IMR-90 (cell line): Measurements from ENCODE around the gene P2RX3. TPM values are rescaled to one million over a fixed set of nuclear protein-coding genes. Genes with fewer than 3 reads are reported as not detected.

Experiments
- ATAC-seq: fragments of 200-7000 bp; cut with Tn5 transposase; 2 replicates; pipeline ENCODE4 v1.9.1; 2020; ENCODE audit warnings: low read depth, mild to moderate bottlenecking, moderate library complexity
- BruUV-seq: library from RNA; stranded (reverse); fragments of 400-500 nt; replicated peaks from 2 replicates; lab custom pipeline; 2021; lab: Mats Ljungman, UMichigan
- CTCF ChIA-PET: fragments of 300-600 bp; formaldehyde crosslinking; extraction: SDS; loops from one replicate; lab custom pipeline; 2021; ENCODE audit warnings: antibody characterized with exemption; lab: Yijun Ruan, JAX
- POLR2A ChIA-PET: fragments of 300-600 bp; sonication (Branson Sonifier 250); formaldehyde crosslinking; loops from one replicate; lab custom pipeline; 2022; ENCODE audit warnings: antibody characterized with exemption; ENCODE audit not compliant: unreplicated experiment; lab: Charles Lee
- DNase-seq: peaks from one replicate; pipeline ENCODE4 v3.0.0; 2013
- H2AFZ ChIP-seq: replicated peaks from 2 replicates; pipeline ENCODE3; 2013; ENCODE audit warnings: low read length, mild to moderate bottlenecking; ENCODE audit not compliant: poor library complexity
- H2AK5ac ChIP-seq: 2 replicates; pipeline ENCODE4 v1.6.1; 2013; ENCODE audit warnings: low read depth, low read length, inconsistent platforms
- H2AK9ac ChIP-seq: replicated peaks from 2 replicates; pipeline ENCODE3; 2013; ENCODE audit warnings: mild to moderate bottlenecking, low read depth, low read length, moderate library complexity; ENCODE audit not compliant: poor library complexity
- H2BK120ac ChIP-seq: 2 replicates; pipeline ENCODE4 v1.6.1; 2013; ENCODE audit warnings: low read depth, low read length, inconsistent platforms
- H2BK15ac ChIP-seq: 3 replicates; pipeline ENCODE4 v1.6.1; 2013; ENCODE audit warnings: low read depth, low read length, inconsistent platforms
- H2BK20ac ChIP-seq: 2 replicates; pipeline ENCODE4 v1.6.1; 2013; ENCODE audit warnings: low read depth, mild to moderate bottlenecking, inconsistent platforms, low read length, moderate library complexity
- H2BK5ac ChIP-seq: 2 replicates; pipeline ENCODE4 v1.6.1; 2013; ENCODE audit warnings: mild to moderate bottlenecking, low read depth, low read length, inconsistent platforms; ENCODE audit not compliant: poor library complexity, severe bottlenecking
- H3K14ac ChIP-seq: replicated peaks from 2 replicates; pipeline ENCODE4 v1.6.1; 2013; ENCODE audit warnings: low read depth, low read length, inconsistent platforms
- H3K18ac ChIP-seq: 2 replicates; pipeline ENCODE4 v1.6.1; 2013; ENCODE audit warnings: low read depth, low read length, control low read depth
- H3K23ac ChIP-seq: 2 replicates; pipeline ENCODE4 v1.6.1; 2013; ENCODE audit warnings: low read depth, low read length, inconsistent platforms
- H3K27ac ChIP-seq: 2 replicates; pipeline ENCODE4 v1.5.1; 2013; ENCODE audit warnings: mild to moderate bottlenecking, control low read depth, low read length; ENCODE audit not compliant: insufficient read depth
- H3K27me3 ChIP-seq: 2 replicates; pipeline ENCODE4 v1.6.1; 2013; ENCODE audit warnings: low read length; ENCODE audit not compliant: control insufficient read depth, insufficient read depth
- H3K36me3 ChIP-seq: 2 replicates; pipeline ENCODE4 v1.6.1; 2013; ENCODE audit warnings: low read length, mixed read lengths; ENCODE audit not compliant: control insufficient read depth, insufficient read depth
- H3K4ac ChIP-seq: 2 replicates; pipeline ENCODE4 v1.6.1; 2013; ENCODE audit warnings: low read depth, low read length, inconsistent platforms
- H3K4me1 ChIP-seq: 2 replicates; pipeline ENCODE4 v1.6.1; 2013; ENCODE audit warnings: low read length, mixed read lengths; ENCODE audit not compliant: control insufficient read depth, insufficient read depth
- H3K4me2 ChIP-seq: 2 replicates; pipeline ENCODE4 v1.6.1; 2013; ENCODE audit warnings: low read depth, mild to moderate bottlenecking, control low read depth, low read length, moderate library complexity
- H3K4me3 ChIP-seq: 2 replicates; pipeline ENCODE4 v1.5.1; 2013; ENCODE audit warnings: low read depth, mild to moderate bottlenecking, control low read depth, low read length, moderate library complexity; ENCODE audit not compliant: insufficient read depth
- H3K56ac ChIP-seq: 2 replicates; pipeline ENCODE4 v1.6.1; 2013; ENCODE audit warnings: low read length, inconsistent platforms; ENCODE audit not compliant: insufficient read depth; ENCODE audit errors: extremely low read depth
- H3K79me1 ChIP-seq, 2 experiments: 2 replicates each; pipeline ENCODE4 v1.6.1; 2013; ENCODE audit warnings: low read length in 2 of 2, inconsistent platforms in 1 of 2, low read depth in 1 of 2
- H3K9ac ChIP-seq: 2 replicates; pipeline ENCODE4 v1.6.1; 2013; ENCODE audit warnings: low read depth, low read length, control low read depth
- H3K9me1 ChIP-seq: 2 replicates; pipeline ENCODE4 v1.6.1; 2013; ENCODE audit warnings: low read length, inconsistent platforms; ENCODE audit not compliant: insufficient read depth
- H3K9me3 ChIP-seq: 2 replicates; pipeline ENCODE4 v1.6.1; 2013; ENCODE audit warnings: low read length; ENCODE audit not compliant: control insufficient read depth, insufficient read depth
- H4K20me1 ChIP-seq: 2 replicates; pipeline ENCODE4 v1.6.1; 2013; ENCODE audit warnings: low read length, inconsistent platforms; ENCODE audit not compliant: insufficient read depth
- H4K5ac ChIP-seq: 2 replicates; pipeline ENCODE4 v1.6.1; 2013; ENCODE audit warnings: mild to moderate bottlenecking, low read depth, low read length, control low read depth
- H4K8ac ChIP-seq, 2 experiments: 2 replicates each; pipeline ENCODE4 v1.6.1; 2013; ENCODE audit warnings: low read depth in 2 of 2, low read length in 2 of 2, control low read depth in 1 of 2, inconsistent platforms in 1 of 2
- H4K91ac ChIP-seq: 2 replicates; pipeline ENCODE4 v1.6.1; 2013; ENCODE audit warnings: low read depth, low read length, inconsistent platforms; ENCODE audit not compliant: insufficient read depth
- BHLHE40 ChIP-seq: fragments of 150-350 bp; IDR thresholded peaks from 2 replicates; pipeline ENCODE4 v1.6.1; 2016; ENCODE audit warnings: mild to moderate bottlenecking, low read depth, low read length
- CEBPB ChIP-seq: IDR thresholded peaks from 2 replicates; pipeline ENCODE4 v1.6.1; 2012; ENCODE audit warnings: low read depth, low read length, improper control_type of control experiment
- CTCF ChIP-seq: conservative IDR thresholded peaks from 2 replicates; pipeline ENCODE4 v1.5.1; 2012; ENCODE audit warnings: mild to moderate bottlenecking, low read depth, low read length, improper control_type of control experiment
- MAZ ChIP-seq: IDR thresholded peaks from 2 replicates; pipeline ENCODE4 v1.6.1; 2012; ENCODE audit warnings: low read depth, mild to moderate bottlenecking, low read length, improper control_type of control experiment, moderate library complexity, borderline replicate concordance
- MXI1 ChIP-seq: IDR thresholded peaks from 2 replicates; pipeline ENCODE4 v1.6.1; 2012; ENCODE audit warnings: low read depth, mild to moderate bottlenecking, low read length, moderate library complexity, borderline replicate concordance
- POLR2A ChIP-seq: IDR thresholded peaks from 2 replicates; pipeline ENCODE4 v1.6.1; 2012; ENCODE audit warnings: mild to moderate bottlenecking, low read depth, low read length
- RAD21 ChIP-seq: IDR thresholded peaks from 2 replicates; pipeline ENCODE4 v1.6.1; 2012; ENCODE audit warnings: low read length, improper control_type of control experiment
- RFX5 ChIP-seq: IDR thresholded peaks from 2 replicates; pipeline ENCODE4 v1.8.0; 2012; ENCODE audit warnings: low read depth, mild to moderate bottlenecking, low read length, moderate library complexity
- SMC3 ChIP-seq: fragments of 150-350 bp; IDR thresholded peaks from 2 replicates; pipeline ENCODE4 v1.6.1; 2016; ENCODE audit warnings: low read depth, mild to moderate bottlenecking, antibody characterized with exemption, low read length, moderate library complexity
- USF2 ChIP-seq: fragments of 150-350 bp; IDR thresholded peaks from 2 replicates; pipeline ENCODE4 v1.6.1; 2017; ENCODE audit warnings: mild to moderate bottlenecking, antibody characterized with exemption, low read length, low read depth
- WGBS, 2 experiments: methylation state at CpG; one replicate each; pipeline versions ENCODE4 v1.1.5 to v1.1.7; 2013; ENCODE audit warnings: missing lambda C conversion rate in 2 of 2; ENCODE audit not compliant: insufficient read length in 1 of 2; ENCODE audit errors: extremely low coverage in 2 of 2; 5-methylcytosine and 5-hydroxymethylcytosine counted together
- dilution Hi-C: fragments of 300-500 bp; cut with HindIII; formaldehyde crosslinking; loops from one replicate; pipeline ENCODE4 v1.14.3; 2018; ENCODE audit warnings: low sequenced_read_pairs; ENCODE audit not compliant: unreplicated experiment
- in situ Hi-C: fragments of 300-500 bp; cut with MboI; formaldehyde crosslinking; loops from 3 replicates; pipeline ENCODE4 v1.14.3; 2019; ENCODE audit warnings: low sequenced_read_pairs, inconsistent platforms, mixed read lengths
- intact Hi-C: fragments of 100-400 bp; cut with micrococcal nuclease; formaldehyde crosslinking; loops from 2 replicates; pipeline ENCODE4 v1.10.0; 2022
- polyA plus RNA-seq, 3 experiments: library from polyadenylated mRNA; depleted of rRNA; stranded (reverse); fragments of >200 nt; gene quantifications; 2 replicates each; pipeline ENCODE4 v1.2.3, GENCODE V29; 2012; ENCODE audit warnings: low replicate concordance in 1 of 3
- total RNA-seq: library from RNA; depleted of rRNA; stranded (reverse); fragments of >200 nt; gene quantifications from 2 replicates; pipeline ENCODE4 v1.2.3, GENCODE V29; 2012

The P2RX3 gene
- total and polyA plus RNA-seq, 2 of the 4 experiments (the other 2 are of a cell fraction), result not detected

GRCh38 chr11:57345555-57346211, 7.5 kb downstream of the P2RX3 start:
- POLR2A ChIA-PET, result no interaction called here

More at GRCh38 chr11:57345555-57346211, 7.5 kb downstream of the P2RX3 start:
- Histone ChIP-seq H3K36me3 (no peaks in the 10 kb centered on the region), H3K27me3 (peaks cover 9% of the 10 kb centered on the region; the same call in 1 of the 2 replicates), H2AK5ac (no peak overlapping the region; the same call in 1 of the 2 replicates), H2AK9ac (peak overlapping the region; percentile 84), H2BK20ac (no peak overlapping the region), H4K8ac (peak overlapping the region; percentile 20 to 83; a peak in 2 of 4 replicates), H3K27ac (no peak overlapping the region), H3K9me3 (no peaks in the 10 kb centered on the region), H2BK5ac (no peak overlapping the region), H3K4me2 (no peak overlapping the region), H3K9me1 (no peaks in the 10 kb centered on the region), H4K5ac (0 out of 2 replicates have a peak overlapping the region, but pooled peaks have one; percentile 65), H3K4me1 (peaks cover 2% of the 10 kb centered on the region; the same call in 1 of the 2 replicates), H3K56ac (0 out of 2 replicates have a peak overlapping the region, but pooled peaks have one; percentile 35), H2AFZ (peak overlapping the region; percentile 96), H3K23ac (no peak overlapping the region), H4K91ac (no peak overlapping the region), H3K14ac (no peak overlapping the region), H3K79me1 (no peaks in the 10 kb centered on the region), H4K20me1 (no peaks in the 10 kb centered on the region), H2BK120ac (0 out of 2 replicates have a peak overlapping the region, but pooled peaks have one; percentile 38), H3K4ac (peak overlapping the region; percentile 58), H2BK15ac (no peak overlapping the region), H3K4me3 (no peak overlapping the region), H3K18ac (no peak overlapping the region), H3K9ac (peak overlapping the region; percentile 32; the same call in 1 of the 2 replicates)
- DNase-seq, result peak; percentile 64
- intact Hi-C loops (loop anchor here (1.0 to 10.0 kb wide), 5 partner anchors 111 to 1179 kb away; no protein-coding TSS in a partner anchor), in situ Hi-C loops (no loop called here), dilution Hi-C loops (no loop called here)
- TF ChIP-seq RAD21 (peak; percentile 80), CTCF (peak; percentile 66), MXI1 (peak; percentile 60; the same call in 1 of the 2 replicates), CEBPB (no peak), POLR2A (no peak), USF2 (peak; percentile 48; the same call in 1 of the 2 replicates), BHLHE40 (no peak), MAZ (peak; percentile 63), RFX5 (no peak), SMC3 (peak; percentile 55)
- peak; percentile 81 for ATAC-seq
- BruUV-seq, result no TSS peak
- CTCF ChIA-PET, result interaction anchor here (0.6 to 1.2 kb wide), 7 partner anchors 9 to 295 kb away, joined by 3 to 10 read pairs (median 3); partner anchors contain the start of gene SSRP1
- 16% methylated on average over 10 of the region's 11 CpGs; no CpG with 5 or more reads in 1 of the 2 experiments for WGBS, 2 experiments
